IPS-20b (cell line): ENCODE results near the gene GOLPH3L.

Experiments
- H3K27ac ChIP-seq: one replicate; pipeline ENCODE4 v1.5.1; 2013; ENCODE audit warnings: low read length
- H3K27me3 ChIP-seq: 2 replicates; pipeline ENCODE4 v1.6.1; 2013; ENCODE audit warnings: mild to moderate bottlenecking, low read length, inconsistent platforms; ENCODE audit not compliant: insufficient read depth
- H3K36me3 ChIP-seq: 2 replicates; pipeline ENCODE4 v1.6.1; 2013; ENCODE audit warnings: low read depth, mild to moderate bottlenecking, inconsistent platforms, low read length, moderate library complexity; ENCODE audit not compliant: insufficient read depth
- H3K4me1 ChIP-seq: 2 replicates; pipeline ENCODE4 v1.6.1; 2013; ENCODE audit warnings: mild to moderate bottlenecking, control low read depth, inconsistent platforms, low read length, moderate library complexity; ENCODE audit not compliant: insufficient read depth
- H3K4me3 ChIP-seq: 2 replicates; pipeline ENCODE4 v1.5.1; 2013; ENCODE audit warnings: mild to moderate bottlenecking, low read length, inconsistent platforms
- H3K9ac ChIP-seq: 2 replicates; pipeline ENCODE4 v1.6.1; 2013; ENCODE audit warnings: low read depth, mild to moderate bottlenecking, inconsistent platforms, low read length, moderate library complexity
- H3K9me3 ChIP-seq: 2 replicates; pipeline ENCODE4 v1.6.1; 2013; ENCODE audit warnings: mild to moderate bottlenecking, low read depth, low read length, inconsistent platforms; ENCODE audit not compliant: insufficient read depth

GOLPH3L gene

DNA sequence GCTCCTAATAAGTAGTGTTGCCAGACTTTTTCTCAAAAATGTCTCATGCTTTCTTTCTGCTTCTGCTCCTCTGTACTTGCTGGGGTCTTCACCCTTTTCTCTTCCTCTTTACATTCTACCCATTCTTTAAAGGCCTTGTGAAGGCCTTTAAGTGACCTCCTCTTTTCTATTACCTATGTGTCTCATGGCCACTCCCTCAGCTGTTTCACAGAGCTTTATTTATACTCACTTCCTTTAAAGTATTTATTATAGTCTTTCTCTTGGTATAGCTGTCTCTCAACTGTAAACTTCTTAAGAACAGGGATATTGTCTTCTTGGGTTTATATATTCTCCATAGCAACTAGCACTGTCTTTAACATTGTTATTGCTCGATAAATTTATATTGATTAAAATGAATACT, 792 bp downstream of the GOLPH3L start:
- no peak overlapping the region for H3K27ac ChIP-seq
- peak overlapping the region; percentile 84 for H3K4me3 ChIP-seq

DNA sequence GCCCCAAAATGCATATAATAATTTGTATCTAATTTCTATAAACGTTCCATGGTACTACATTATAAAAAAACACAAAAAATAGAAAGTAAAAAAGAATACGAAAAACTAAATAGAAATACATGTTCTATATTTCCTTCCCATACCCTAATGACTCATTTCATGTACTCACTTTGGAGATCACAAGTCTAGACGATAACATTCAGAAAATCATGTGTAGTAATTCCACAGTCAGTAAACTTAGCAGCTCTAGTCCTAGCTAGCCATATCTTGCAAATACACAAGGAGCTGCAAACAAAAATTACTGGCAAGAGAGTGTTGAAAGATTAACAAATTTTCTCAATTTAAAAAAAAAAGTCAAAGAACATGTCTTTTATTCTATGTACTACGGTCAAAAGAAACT, 1.4 kb downstream of the GOLPH3L start:
- Histone ChIP-seq H3K4me1 (0 out of 2 replicates have a peak, but pooled peaks cover 3% of the 10 kb centered on the region), H3K27ac (no peak overlapping the region), H3K9ac (no peak overlapping the region), H3K36me3 (peaks cover 42% of the 10 kb centered on the region), H3K27me3 (no peaks in the 10 kb centered on the region), H3K4me3 (peak overlapping the region; percentile 84), H3K9me3 (no peaks in the 10 kb centered on the region)

More for the DNA sequence above, 792 bp downstream of the GOLPH3L start:
- Histone ChIP-seq H3K27me3 (no peaks in the 10 kb centered on the region), H3K36me3 (peaks cover 36% of the 10 kb centered on the region), H3K4me1 (0 out of 2 replicates have a peak, but pooled peaks cover 3% of the 10 kb centered on the region), H3K9ac (peak overlapping the region; percentile 73; the same call in 1 of the 2 replicates), H3K9me3 (no peaks in the 10 kb centered on the region)

DNA sequence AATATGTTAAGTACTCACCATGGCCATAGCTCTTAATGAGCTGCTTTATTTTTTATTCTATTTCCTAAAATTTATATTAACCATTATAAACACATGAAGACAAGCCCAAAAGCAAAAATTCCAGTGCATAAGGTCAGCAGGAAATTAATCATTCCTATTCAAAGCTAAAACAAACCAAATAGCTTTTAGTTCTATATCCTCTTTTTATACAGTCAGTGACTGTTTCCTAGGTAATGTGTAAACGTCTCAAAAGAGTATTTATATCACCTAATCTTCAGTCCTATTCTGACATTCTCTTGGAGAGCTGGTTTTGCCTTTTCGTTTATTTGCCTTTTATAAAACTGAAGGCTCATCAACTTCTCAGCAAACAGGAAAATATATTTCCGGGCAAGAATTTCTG, 4.2 kb downstream of the GOLPH3L start:
- no peak overlapping the region for H3K4me3 ChIP-seq
- H3K9ac ChIP-seq, result no peak overlapping the region
- H3K27me3 ChIP-seq, result no peaks in the 10 kb centered on the region
- H3K4me1 ChIP-seq, result 0 out of 2 replicates have a peak, but pooled peaks cover 3% of the 10 kb centered on the region
- peaks cover 60% of the 10 kb centered on the region for H3K36me3 ChIP-seq
- no peaks in the 10 kb centered on the region for H3K9me3 ChIP-seq
- no peak overlapping the region for H3K27ac ChIP-seq

DNA sequence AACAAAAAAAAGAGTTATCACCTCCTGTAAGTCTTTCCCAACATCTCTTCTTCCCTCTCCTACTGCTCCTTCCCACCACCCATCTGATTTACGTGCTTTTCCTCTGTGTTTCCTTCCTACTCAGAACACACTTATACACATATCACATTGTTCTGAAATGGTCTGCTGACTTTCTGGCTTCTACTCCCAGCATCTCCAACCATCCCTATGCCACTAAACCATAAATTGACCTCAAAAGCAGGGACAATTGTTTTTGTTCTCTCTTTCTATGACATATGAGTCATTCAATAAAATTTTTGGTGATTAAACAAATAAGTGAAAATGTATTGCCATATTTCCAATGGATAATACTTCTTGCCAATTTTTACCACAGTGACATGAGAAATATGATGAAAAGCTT, 8.2 kb downstream of the GOLPH3L start:
- Histone ChIP-seq H3K4me3 (no peak overlapping the region), H3K4me1 (peaks cover 7% of the 10 kb centered on the region; the same call in 1 of the 2 replicates), H3K36me3 (peaks cover 57% of the 10 kb centered on the region), H3K9me3 (no peaks in the 10 kb centered on the region), H3K27me3 (no peaks in the 10 kb centered on the region), H3K9ac (no peak overlapping the region), H3K27ac (no peak overlapping the region)

DNA sequence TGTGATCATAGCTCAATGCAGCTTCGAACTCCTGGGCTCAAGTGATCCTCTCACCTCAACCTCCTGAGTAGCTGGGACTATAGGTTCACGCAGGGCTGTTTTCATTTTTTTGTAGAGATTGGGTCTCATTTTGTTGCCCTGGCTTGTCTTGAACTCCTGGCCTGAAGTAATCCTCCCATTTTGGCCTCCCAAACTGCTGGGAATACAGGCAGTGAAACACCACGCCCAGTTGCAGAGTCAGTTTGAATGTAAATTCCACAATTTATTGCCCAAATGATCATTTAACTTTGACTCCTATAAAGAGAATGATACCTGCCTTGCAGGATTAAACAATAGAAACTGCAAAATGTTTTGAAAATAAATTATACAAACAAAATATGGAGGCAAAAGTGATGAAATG, 10.7 kb downstream of the GOLPH3L start:
- no peak overlapping the region for H3K4me3 ChIP-seq
- no peak overlapping the region for H3K27ac ChIP-seq
- peaks cover 9% of the 10 kb centered on the region; the same call in 1 of the 2 replicates for H3K4me1 ChIP-seq
- H3K36me3 ChIP-seq, result peaks cover 38% of the 10 kb centered on the region
- H3K27me3 ChIP-seq, result no peaks in the 10 kb centered on the region
- no peak overlapping the region for H3K9ac ChIP-seq
- no peaks in the 10 kb centered on the region for H3K9me3 ChIP-seq

DNA sequence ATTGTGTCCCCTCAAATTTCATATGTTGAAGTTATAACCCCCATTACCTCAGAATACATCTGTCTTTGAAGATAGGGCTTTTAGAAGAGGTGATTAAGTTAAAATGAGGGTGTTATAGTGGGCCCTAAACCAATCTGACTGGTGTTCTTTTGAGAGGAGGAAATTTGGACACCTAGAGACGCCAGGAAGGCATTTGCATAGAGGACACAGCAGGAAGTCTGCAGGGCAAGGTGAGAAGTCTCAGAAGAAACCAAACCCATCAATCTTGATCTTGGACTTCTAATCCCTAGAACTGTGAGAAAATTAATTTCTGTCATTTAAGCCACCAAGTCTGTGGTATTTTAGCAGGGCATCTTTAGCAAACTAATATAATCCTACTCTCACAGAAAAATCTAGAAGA, 13.0 kb downstream of the GOLPH3L start:
- Histone ChIP-seq H3K9me3 (no peaks in the 10 kb centered on the region), H3K27me3 (no peaks in the 10 kb centered on the region), H3K9ac (no peak overlapping the region), H3K4me3 (no peak overlapping the region), H3K27ac (no peak overlapping the region), H3K36me3 (peaks cover 27% of the 10 kb centered on the region), H3K4me1 (peaks cover 9% of the 10 kb centered on the region; the same call in 1 of the 2 replicates)

DNA sequence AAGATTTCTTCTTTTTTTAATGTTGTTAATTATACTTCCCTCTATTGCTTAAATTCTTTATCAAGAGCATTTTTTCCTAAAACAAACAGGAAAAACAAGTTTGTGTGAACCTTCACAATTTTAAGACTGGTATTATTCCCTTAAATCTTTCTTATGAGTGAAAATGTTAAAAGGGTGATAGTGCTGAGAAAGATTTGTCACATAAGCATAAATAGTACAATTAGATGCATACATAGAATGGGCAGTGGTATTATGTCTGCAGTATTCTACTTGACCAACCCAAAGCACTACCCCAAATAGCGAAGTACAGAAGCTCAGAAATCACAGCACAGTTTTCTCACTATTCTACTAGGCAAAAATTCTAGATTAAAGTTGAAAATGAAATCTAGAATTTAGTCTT, 18.0 kb downstream of the GOLPH3L start:
- Histone ChIP-seq H3K9ac (no peak overlapping the region), H3K4me1 (peaks cover 4% of the 10 kb centered on the region; the same call in 1 of the 2 replicates), H3K27me3 (no peaks in the 10 kb centered on the region), H3K27ac (no peak overlapping the region), H3K36me3 (peaks cover 7% of the 10 kb centered on the region; the same call in 1 of the 2 replicates), H3K4me3 (no peak overlapping the region), H3K9me3 (no peaks in the 10 kb centered on the region)

DNA sequence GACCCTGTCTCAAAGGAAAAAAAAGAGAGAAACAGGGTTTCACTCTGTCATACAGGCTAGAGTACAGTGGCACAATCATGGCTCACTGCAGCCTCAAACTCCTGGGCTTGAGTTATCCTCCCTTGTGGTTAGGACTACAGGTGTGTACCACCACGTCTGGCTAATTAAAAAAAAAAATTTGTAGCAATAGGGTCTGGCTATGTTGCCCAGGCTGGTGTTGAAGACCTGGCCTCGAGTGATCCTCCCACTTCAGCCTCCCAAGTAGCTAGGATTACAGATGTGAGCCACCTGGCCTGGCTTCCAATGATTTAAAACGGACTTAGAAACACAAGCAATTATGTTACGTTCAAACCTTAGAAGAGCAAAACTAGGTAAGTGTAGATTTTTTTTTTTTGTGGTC, 22.1 kb downstream of the GOLPH3L start:
- no peak overlapping the region for H3K4me3 ChIP-seq
- H3K9ac ChIP-seq, result no peak overlapping the region
- no peaks in the 10 kb centered on the region for H3K4me1 ChIP-seq
- no peaks in the 10 kb centered on the region for H3K27me3 ChIP-seq
- no peak overlapping the region for H3K27ac ChIP-seq
- no peaks in the 10 kb centered on the region for H3K9me3 ChIP-seq
- H3K36me3 ChIP-seq, result peaks cover 4% of the 10 kb centered on the region; the same call in 1 of the 2 replicates

DNA sequence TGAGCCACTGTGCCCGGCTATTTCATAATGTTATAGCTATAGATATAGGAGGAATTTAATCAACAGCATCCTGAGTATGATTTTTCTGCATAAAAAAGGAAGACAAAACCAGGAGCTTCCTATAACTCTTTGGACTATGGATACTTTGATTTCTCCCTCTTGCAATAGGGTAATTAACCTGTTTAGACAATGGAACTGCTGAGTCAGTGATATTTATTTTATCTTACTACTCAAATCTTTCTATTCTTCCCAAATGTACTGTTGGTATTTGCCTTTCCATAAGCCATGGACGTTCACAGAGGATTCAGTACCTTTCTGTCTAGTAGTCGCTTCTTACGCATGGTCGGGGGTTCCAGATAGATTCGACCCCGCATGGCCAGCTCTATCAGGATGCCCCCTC, 33.6 kb downstream of the GOLPH3L start:
- Histone ChIP-seq H3K4me3 (no peak overlapping the region), H3K36me3 (peaks cover 33% of the 10 kb centered on the region), H3K27me3 (no peaks in the 10 kb centered on the region), H3K27ac (no peak overlapping the region), H3K9ac (no peak overlapping the region), H3K4me1 (no peaks in the 10 kb centered on the region), H3K9me3 (no peaks in the 10 kb centered on the region)

DNA sequence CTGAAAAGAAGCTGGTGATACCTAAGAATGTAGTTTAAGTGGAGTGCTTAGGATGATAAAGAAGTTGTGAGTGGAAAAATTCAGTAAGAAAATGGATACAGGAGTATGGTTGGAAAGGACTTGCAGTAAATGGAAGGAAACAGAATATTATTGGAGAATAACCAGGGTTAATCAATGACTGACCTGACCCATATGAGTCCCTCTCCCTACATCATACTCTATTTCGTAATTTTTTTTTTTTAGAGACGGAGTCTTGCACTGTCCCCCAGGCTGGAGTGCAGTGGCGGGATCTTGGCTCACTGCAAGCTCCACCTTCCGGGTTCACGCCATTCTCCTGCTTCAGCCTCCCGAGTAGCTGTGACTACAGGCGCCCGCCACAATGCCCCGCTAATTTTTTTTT, 34.1 kb downstream of the GOLPH3L start:
- Histone ChIP-seq H3K27ac (no peak overlapping the region), H3K36me3 (peaks cover 33% of the 10 kb centered on the region), H3K4me3 (no peak overlapping the region), H3K9ac (no peak overlapping the region), H3K9me3 (no peaks in the 10 kb centered on the region), H3K4me1 (no peaks in the 10 kb centered on the region), H3K27me3 (no peaks in the 10 kb centered on the region)

DNA sequence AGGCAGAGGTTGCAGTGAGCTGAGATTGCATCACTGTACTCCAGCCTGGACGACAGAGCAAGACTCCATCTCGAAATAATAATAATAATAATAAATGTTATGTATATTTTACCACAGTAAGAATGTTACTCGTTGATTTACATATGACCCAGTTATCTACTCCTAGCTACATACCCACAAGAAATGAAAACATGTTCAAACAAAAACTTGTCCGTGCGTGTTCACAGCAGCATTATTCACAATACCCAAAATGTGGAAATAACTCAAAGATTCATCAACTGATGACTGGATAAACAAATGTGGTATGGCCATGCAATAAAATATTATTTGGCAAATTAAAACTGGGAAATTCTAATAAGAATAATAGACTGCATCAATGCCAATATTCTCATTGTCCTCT, 35.8 kb downstream of the GOLPH3L start:
- H3K36me3 ChIP-seq, result peaks cover 33% of the 10 kb centered on the region
- no peak overlapping the region for H3K4me3 ChIP-seq
- H3K27ac ChIP-seq, result no peak overlapping the region
- no peak overlapping the region for H3K9ac ChIP-seq
- H3K27me3 ChIP-seq, result no peaks in the 10 kb centered on the region
- no peaks in the 10 kb centered on the region for H3K9me3 ChIP-seq
- no peaks in the 10 kb centered on the region for H3K4me1 ChIP-seq

DNA sequence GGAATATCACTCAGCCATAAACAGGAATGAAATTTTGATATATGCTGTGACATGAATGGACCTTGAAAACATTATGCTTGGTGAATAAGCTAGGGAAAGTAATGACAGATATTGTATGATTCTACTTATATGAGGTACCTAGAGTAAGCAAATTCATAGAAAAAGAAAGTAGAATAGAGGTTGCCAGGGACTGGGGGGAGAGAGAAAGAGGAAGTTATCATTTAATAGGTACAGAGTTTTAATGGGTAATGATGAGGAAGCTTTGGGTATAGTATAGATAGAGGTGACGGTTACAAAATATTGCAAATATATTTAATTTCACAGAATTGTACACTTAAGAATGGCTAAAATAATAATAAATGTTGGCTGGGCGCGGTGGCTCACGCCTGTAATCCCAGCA, 36.4 kb downstream of the GOLPH3L start:
- no peaks in the 10 kb centered on the region for H3K4me1 ChIP-seq
- no peak overlapping the region for H3K27ac ChIP-seq
- no peak overlapping the region for H3K9ac ChIP-seq
- H3K9me3 ChIP-seq, result no peaks in the 10 kb centered on the region
- H3K4me3 ChIP-seq, result no peak overlapping the region
- H3K27me3 ChIP-seq, result no peaks in the 10 kb centered on the region
- H3K36me3 ChIP-seq, result peaks cover 33% of the 10 kb centered on the region
